Measurements from ENCODE around the gene SNX14.
"Not testable (repeated sequence)": the region's sequence is repeated elsewhere in the genome, so short reads cannot be mapped to it uniquely, and the experiment has no call there.

SNX14 gene

GRCh38 chr6:85565736-85566135 lies 27.9 kb downstream of the SNX14 start:
- Mint-ChIP-seq H3K27ac (no peak overlapping the region), H3K4me3 (no peak overlapping the region), H3K9me3 (peaks cover 2% of the 10 kb centered on the region), H3K36me3 (peaks cover 42% of the 10 kb centered on the region), H3K27me3 (no peaks in the 10 kb centered on the region), H3K4me1 (no peaks in the 10 kb centered on the region)
- ATAC-seq = no peak

- not testable (repeated sequence) for H3K27me3 Mint-ChIP-seq, ATAC-seq, H3K4me3 Mint-ChIP-seq, H3K4me1 Mint-ChIP-seq, H3K27ac Mint-ChIP-seq, H3K9me3 Mint-ChIP-seq
- H3K36me3 Mint-ChIP-seq = peaks cover 43% of the 10 kb centered on the region
Observed at GRCh38 chr6:85564223-85564622, 29.4 kb downstream of the SNX14 start.

- Mint-ChIP-seq H3K36me3 (peaks cover 38% of the 10 kb centered on the region), H3K4me3 (no peak overlapping the region), H3K4me1 (no peaks in the 10 kb centered on the region), H3K27ac (no peak overlapping the region), H3K9me3 (peaks cover 2% of the 10 kb centered on the region), H3K27me3 (no peaks in the 10 kb centered on the region)
- ATAC-seq = no peak
Observed at GRCh38 chr6:85561750-85562357, 31.8 kb downstream of the SNX14 start.

GRCh38 chr6:85556992-85557668 lies 36.5 kb downstream of the SNX14 start:
- Mint-ChIP-seq H3K36me3 (peaks cover 50% of the 10 kb centered on the region), H3K4me1 (no peaks in the 10 kb centered on the region), H3K27ac (no peak overlapping the region)

GRCh38 chr6:85552652-85553051 lies 41.0 kb downstream of the SNX14 start:
- peaks cover 50% of the 10 kb centered on the region for H3K36me3 Mint-ChIP-seq
- H3K4me3 Mint-ChIP-seq = no peak overlapping the region
- no peak overlapping the region for H3K27ac Mint-ChIP-seq

More at GRCh38 chr6:85556992-85557668, 36.5 kb downstream of the SNX14 start:
- H3K9me3 Mint-ChIP-seq = no peaks in the 10 kb centered on the region
- H3K27me3 Mint-ChIP-seq = no peaks in the 10 kb centered on the region
- no peak for ATAC-seq
- H3K4me3 Mint-ChIP-seq = no peak overlapping the region

GRCh38 chr6:85551264-85551663 lies 42.4 kb downstream of the SNX14 start:
- Mint-ChIP-seq H3K9me3 (peaks cover 3% of the 10 kb centered on the region), H3K36me3 (peaks cover 47% of the 10 kb centered on the region), H3K27me3 (no peaks in the 10 kb centered on the region), H3K27ac (no peak overlapping the region), H3K4me1 (no peaks in the 10 kb centered on the region), H3K4me3 (no peak overlapping the region)
- ATAC-seq = no peak

More at GRCh38 chr6:85552652-85553051, 41.0 kb downstream of the SNX14 start:
- ATAC-seq = no peak
- no peaks in the 10 kb centered on the region for H3K4me1 Mint-ChIP-seq
- H3K27me3 Mint-ChIP-seq = no peaks in the 10 kb centered on the region
- H3K9me3 Mint-ChIP-seq = peaks cover 3% of the 10 kb centered on the region

- Mint-ChIP-seq H3K4me1 (no peaks in the 10 kb centered on the region), H3K4me3 (no peak overlapping the region), H3K36me3 (peaks cover 44% of the 10 kb centered on the region), H3K9me3 (peaks cover 3% of the 10 kb centered on the region), H3K27ac (no peak overlapping the region), H3K27me3 (no peaks in the 10 kb centered on the region)
- no peak for ATAC-seq
Observed at GRCh38 chr6:85547719-85548118, 45.9 kb downstream of the SNX14 start.

GRCh38 chr6:85544776-85545175 lies 48.9 kb downstream of the SNX14 start:
- peaks cover 34% of the 10 kb centered on the region for H3K36me3 Mint-ChIP-seq
- ATAC-seq = no peak
- peaks cover 3% of the 10 kb centered on the region for H3K9me3 Mint-ChIP-seq
- H3K27ac Mint-ChIP-seq = peak overlapping the region; percentile 65
- no peaks in the 10 kb centered on the region for H3K4me1 Mint-ChIP-seq
- no peaks in the 10 kb centered on the region for H3K27me3 Mint-ChIP-seq
- H3K4me3 Mint-ChIP-seq = no peak overlapping the region

GRCh38 chr6:85537055-85537494 lies 56.6 kb downstream of the SNX14 start:
- Mint-ChIP-seq H3K36me3 (peaks cover 26% of the 10 kb centered on the region), H3K4me3 (no peak overlapping the region), H3K27me3 (no peaks in the 10 kb centered on the region), H3K4me1 (no peaks in the 10 kb centered on the region), H3K9me3 (no peaks in the 10 kb centered on the region), H3K27ac (no peak overlapping the region)
- ATAC-seq = no peak

GRCh38 chr6:85524281-85524680 lies 69.4 kb downstream of the SNX14 start:
- H3K9me3 Mint-ChIP-seq, H3K27me3 Mint-ChIP-seq, H3K4me1 Mint-ChIP-seq, H3K4me3 Mint-ChIP-seq, H3K27ac Mint-ChIP-seq, ATAC-seq: not testable (repeated sequence)
- peaks cover 58% of the 10 kb centered on the region for H3K36me3 Mint-ChIP-seq

GRCh38 chr6:85516168-85516567 lies 77.5 kb downstream of the SNX14 start:
- no peak overlapping the region for H3K27ac Mint-ChIP-seq
- H3K9me3 Mint-ChIP-seq = no peaks in the 10 kb centered on the region
- no peaks in the 10 kb centered on the region for H3K4me1 Mint-ChIP-seq
- H3K4me3 Mint-ChIP-seq = no peak overlapping the region
- H3K27me3 Mint-ChIP-seq = no peaks in the 10 kb centered on the region
- H3K36me3 Mint-ChIP-seq = peaks cover 51% of the 10 kb centered on the region
- ATAC-seq = no peak

- Mint-ChIP-seq H3K4me3 (no peak overlapping the region), H3K36me3 (peaks cover 37% of the 10 kb centered on the region), H3K9me3 (no peaks in the 10 kb centered on the region), H3K27ac (no peak overlapping the region), H3K27me3 (no peaks in the 10 kb centered on the region), H3K4me1 (no peaks in the 10 kb centered on the region)
- no peak for ATAC-seq
Observed at GRCh38 chr6:85506441-85507093, 87.1 kb downstream of the SNX14 start.

- Mint-ChIP-seq H3K4me1 (no peaks in the 10 kb centered on the region), H3K4me3 (no peak overlapping the region), H3K36me3 (peaks cover 63% of the 10 kb centered on the region), H3K27ac (no peak overlapping the region), H3K9me3 (peaks cover 17% of the 10 kb centered on the region), H3K27me3 (no peaks in the 10 kb centered on the region)
- no peak for ATAC-seq
Observed at GRCh38 chr6:85498596-85499258, 94.9 kb downstream of the SNX14 start.

- Mint-ChIP-seq H3K4me3 (no peak overlapping the region), H3K27me3 (no peaks in the 10 kb centered on the region), H3K4me1 (no peaks in the 10 kb centered on the region), H3K27ac (no peak overlapping the region), H3K9me3 (peaks cover 17% of the 10 kb centered on the region), H3K36me3 (peaks cover 63% of the 10 kb centered on the region)
- ATAC-seq = no peak
Observed at GRCh38 chr6:85496856-85497255, 96.8 kb downstream of the SNX14 start.

- H3K36me3 Mint-ChIP-seq = peaks cover 64% of the 10 kb centered on the region
- peaks cover 17% of the 10 kb centered on the region for H3K9me3 Mint-ChIP-seq
- ATAC-seq = no peak
- no peaks in the 10 kb centered on the region for H3K27me3 Mint-ChIP-seq
- no peak overlapping the region for H3K27ac Mint-ChIP-seq
- H3K4me3 Mint-ChIP-seq = no peak overlapping the region
- H3K4me1 Mint-ChIP-seq = no peaks in the 10 kb centered on the region
Observed at GRCh38 chr6:85496009-85496579, 97.6 kb downstream of the SNX14 start.

All from stimulated activated memory B cell treated with anti-CD40 and anti-IgM and Interleukin-4, amounts not matched to agents 10 μg/mL and 1 μg/mL and 100 μg/mL, for 72 hours (primary cell).